ENCODE data around the gene ZNF497. TPM values are rescaled to one million over a fixed set of nuclear protein-coding genes. Genes with fewer than 3 reads are reported as not detected.
A peak's percentile ranks its signal among the peaks of the same experiment; 100 is the strongest.
"Not testable (repeated sequence)": the region's sequence is repeated elsewhere in the genome, so short reads cannot be mapped to it uniquely, and the experiment has no call there.

Gene ZNF497
- total RNA-seq, 1 donor from 2014 or later = 3.4 TPM

GRCh38 chr19:58315580-58315979 lies 47.0 kb downstream of the ZNF497 start:
- no peak overlapping the region for H3K4me3 ChIP-seq
- no peak overlapping the region for H3K27ac ChIP-seq
- H3K36me3 ChIP-seq = peaks cover 0 to 40% of the 10 kb centered on the region in 2 donors
- no peak for DNase-seq (ENCODE audit: extremely low spot score in 2 of 2)
- no peaks in the 10 kb centered on the region for H3K27me3 ChIP-seq
- H3K4me1 ChIP-seq = no peaks in the 10 kb centered on the region
- intact Hi-C loops (cut with DNase I) = no loop called here
- H3K9me3 ChIP-seq = no peaks in the 10 kb centered on the region
- no peak for TF ChIP-seq POLR2A (IDR thresholded peaks at IDR 0.05)
- no peak for TF ChIP-seq CTCF (IDR thresholded peaks at IDR 0.05)
- TF ChIP-seq POLR2AphosphoS5 (IDR thresholded peaks at IDR 0.05; ENCODE audit: insufficient read depth in 1 of 2, low read depth in 1 of 2) = no peak

GRCh38 chr19:58311345-58311865 lies 51.1 kb downstream of the ZNF497 start:
- peaks cover 0 to 40% of the 10 kb centered on the region in 2 donors for H3K36me3 ChIP-seq
- intact Hi-C loops (cut with DNase I) = no loop called here

GRCh38 chr19:58310685-58311084 lies 51.9 kb downstream of the ZNF497 start:
- H3K27me3 ChIP-seq; H3K4me3 ChIP-seq; intact Hi-C loops (cut with DNase I); DNase-seq (ENCODE audit: extremely low spot score in 2 of 2); H3K27ac ChIP-seq; H3K9me3 ChIP-seq: not testable (repeated sequence)
- peak in 1 of 3 experiments; percentile 14 for TF ChIP-seq CTCF (IDR thresholded peaks at IDR 0.05)
- Histone ChIP-seq H3K36me3 (peaks cover 0 to 40% of the 10 kb centered on the region in 2 donors), H3K4me1 (peaks cover 14% of the 10 kb centered on the region)

More at GRCh38 chr19:58311345-58311865, 51.1 kb downstream of the ZNF497 start:
- Histone ChIP-seq H3K4me3 (no peak overlapping the region), H3K9me3 (no peaks in the 10 kb centered on the region), H3K27ac (no peak overlapping the region), H3K4me1 (peaks cover 7% of the 10 kb centered on the region), H3K27me3 (no peaks in the 10 kb centered on the region)
- TF ChIP-seq CTCF (IDR thresholded peaks at IDR 0.05) (no peak), POLR2A (IDR thresholded peaks at IDR 0.05) (no peak), POLR2AphosphoS5 (IDR thresholded peaks at IDR 0.05; ENCODE audit: insufficient read depth in 1 of 2, low read depth in 1 of 2) (no peak)
- no peak for DNase-seq (ENCODE audit: extremely low spot score in 2 of 2)

- TF ChIP-seq CTCF (IDR thresholded peaks at IDR 0.05) (no peak), POLR2AphosphoS5 (IDR thresholded peaks at IDR 0.05; ENCODE audit: insufficient read depth in 1 of 2, low read depth in 1 of 2) (no peak), POLR2A (IDR thresholded peaks at IDR 0.05) (no peak)
- Histone ChIP-seq H3K4me1 (peaks cover 15% of the 10 kb centered on the region), H3K27ac (no peak overlapping the region), H3K27me3 (no peaks in the 10 kb centered on the region), H3K36me3 (peaks cover 0 to 16% of the 10 kb centered on the region in 2 donors), H3K4me3 (no peak overlapping the region), H3K9me3 (no peaks in the 10 kb centered on the region)
- no peak for DNase-seq (ENCODE audit: extremely low spot score in 2 of 2)
- intact Hi-C loops (cut with DNase I) = loop anchor here (1.0 kb wide), 1 partner anchor 27 kb away; no protein-coding TSS in a partner anchor
These were observed 54.8 kb downstream of the ZNF497 start for GRCh38 chr19:58307736-58308135.

GRCh38 chr19:58305932-58306323 lies 56.6 kb downstream of the ZNF497 start:
- intact Hi-C loops (cut with DNase I) = no loop called here
- DNase-seq (ENCODE audit: extremely low spot score in 2 of 2) = no peak
- H3K4me3 ChIP-seq = peak overlapping the region; percentile 89 to 91
- no peak overlapping the region for H3K27ac ChIP-seq
- no peaks in the 10 kb centered on the region for H3K9me3 ChIP-seq
- H3K27me3 ChIP-seq = no peaks in the 10 kb centered on the region
- H3K4me1 ChIP-seq = peaks cover 15% of the 10 kb centered on the region
- TF ChIP-seq POLR2AphosphoS5 (IDR thresholded peaks at IDR 0.05; ENCODE audit: insufficient read depth in 1 of 2, low read depth in 1 of 2) = no peak
- no peak for TF ChIP-seq POLR2A (IDR thresholded peaks at IDR 0.05)
- no peak for TF ChIP-seq CTCF (IDR thresholded peaks at IDR 0.05)
- H3K36me3 ChIP-seq = peaks cover 0 to 2% of the 10 kb centered on the region in 2 donors
